PFSK-1 (cell line): ENCODE measurements around the gene TRIM46.

ENCODE experiments used
- POLR2AphosphoS5 ChIP-seq: IDR thresholded peaks from 2 replicates; pipeline ENCODE4 v1.6.1; 2012; ENCODE audit warnings: low read depth, mild to moderate bottlenecking, control low read depth, low read length, moderate library complexity
- SIN3A ChIP-seq: IDR thresholded peaks from 2 replicates; pipeline ENCODE4 v1.6.1; 2012; ENCODE audit warnings: mild to moderate bottlenecking, low read length, moderate library complexity, borderline replicate concordance; ENCODE audit not compliant: insufficient read depth
- TF ChIP-seq, protein P1 (sequence below), 2 experiments: IDR thresholded peaks; 2 replicates each; pipeline versions ENCODE4 v1.6.1 to v1.8.0; 2011 to 2012; ENCODE audit warnings: low read depth in 2 of 2, low read length in 2 of 2, control low read depth in 1 of 2, inconsistent platforms in 1 of 2, mild to moderate bottlenecking in 1 of 2, moderate library complexity in 1 of 2; ENCODE audit not compliant: insufficient read depth in 1 of 2

- TF ChIP-seq, protein P1, sequence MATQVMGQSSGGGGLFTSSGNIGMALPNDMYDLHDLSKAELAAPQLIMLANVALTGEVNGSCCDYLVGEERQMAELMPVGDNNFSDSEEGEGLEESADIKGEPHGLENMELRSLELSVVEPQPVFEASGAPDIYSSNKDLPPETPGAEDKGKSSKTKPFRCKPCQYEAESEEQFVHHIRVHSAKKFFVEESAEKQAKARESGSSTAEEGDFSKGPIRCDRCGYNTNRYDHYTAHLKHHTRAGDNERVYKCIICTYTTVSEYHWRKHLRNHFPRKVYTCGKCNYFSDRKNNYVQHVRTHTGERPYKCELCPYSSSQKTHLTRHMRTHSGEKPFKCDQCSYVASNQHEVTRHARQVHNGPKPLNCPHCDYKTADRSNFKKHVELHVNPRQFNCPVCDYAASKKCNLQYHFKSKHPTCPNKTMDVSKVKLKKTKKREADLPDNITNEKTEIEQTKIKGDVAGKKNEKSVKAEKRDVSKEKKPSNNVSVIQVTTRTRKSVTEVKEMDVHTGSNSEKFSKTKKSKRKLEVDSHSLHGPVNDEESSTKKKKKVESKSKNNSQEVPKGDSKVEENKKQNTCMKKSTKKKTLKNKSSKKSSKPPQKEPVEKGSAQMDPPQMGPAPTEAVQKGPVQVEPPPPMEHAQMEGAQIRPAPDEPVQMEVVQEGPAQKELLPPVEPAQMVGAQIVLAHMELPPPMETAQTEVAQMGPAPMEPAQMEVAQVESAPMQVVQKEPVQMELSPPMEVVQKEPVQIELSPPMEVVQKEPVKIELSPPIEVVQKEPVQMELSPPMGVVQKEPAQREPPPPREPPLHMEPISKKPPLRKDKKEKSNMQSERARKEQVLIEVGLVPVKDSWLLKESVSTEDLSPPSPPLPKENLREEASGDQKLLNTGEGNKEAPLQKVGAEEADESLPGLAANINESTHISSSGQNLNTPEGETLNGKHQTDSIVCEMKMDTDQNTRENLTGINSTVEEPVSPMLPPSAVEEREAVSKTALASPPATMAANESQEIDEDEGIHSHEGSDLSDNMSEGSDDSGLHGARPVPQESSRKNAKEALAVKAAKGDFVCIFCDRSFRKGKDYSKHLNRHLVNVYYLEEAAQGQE (IDR thresholded peaks at IDR 0.05; ENCODE audit: insufficient read depth in 1 of 2, low read depth in 2 of 2, low read length in 2 of 2), result no peak
- TF ChIP-seq SIN3A (no peak), POLR2AphosphoS5 (no peak)
Observed at GRCh38 chr1:155188268-155188667, 14.6 kb downstream of the TRIM46 start.
